A549 (cell line): Measurements from ENCODE around the gene FBXL4.

Source experiments
- EP300 ChIP-seq, 2 experiments: fragments of >200 bp; sonication (Bioruptor Twin); formaldehyde crosslinking; IDR thresholded peaks; 2 replicates in 1 of 2; 3 replicates in 1 of 2; pipeline ENCODE4 v1.6.1; 2016 to 2017
- HOXB13 ChIP-seq: fragments of 250-450 bp; sonication (Bioruptor Pico); IDR thresholded peaks from 2 replicates; pipeline ENCODE4 v1.5.0; 2020; ENCODE audit warnings: low read depth, mild to moderate bottlenecking, moderate library complexity
- MAZ ChIP-seq: fragments of 150-350 bp; IDR thresholded peaks from 2 replicates; pipeline ENCODE4 v1.6.1; 2014; ENCODE audit warnings: antibody characterized with exemption, low read depth, low read length, borderline replicate concordance
- POLR2AphosphoS2 ChIP-seq: conservative IDR thresholded peaks from 2 replicates; pipeline ENCODE4 v1.6.1; 2012; ENCODE audit warnings: low read length, improper control_type of control experiment, inconsistent platforms
- SMC3 ChIP-seq: fragments of >200 bp; sonication (Bioruptor Twin); formaldehyde crosslinking; IDR thresholded peaks from 3 replicates; pipeline ENCODE4 v1.6.1; 2018; ENCODE audit warnings: inconsistent platforms
- ZFP36 ChIP-seq: fragments of 450-650 bp; IDR thresholded peaks from 2 replicates; pipeline ENCODE4 v1.6.1; 2014; ENCODE audit warnings: borderline replicate concordance; ENCODE audit not compliant: partially characterized antibody
- TF ChIP-seq, protein P1 (sequence below): fragments of 200-600 bp; sonication (generic); IDR thresholded peaks from 2 replicates; pipeline ENCODE4 v1.6.1; 2016; ENCODE audit warnings: antibody characterized with exemption, mild to moderate bottlenecking, moderate library complexity
- TF ChIP-seq, protein P2 (sequence below): fragments of >200 bp; sonication (Bioruptor Twin); formaldehyde crosslinking; IDR thresholded peaks from 3 replicates; pipeline ENCODE4 v1.5.1; 2016
- TF ChIP-seq, protein P3 (sequence below): IDR thresholded peaks from 2 replicates; pipeline ENCODE4 v1.6.1; 2012
- TF ChIP-seq, protein P4 (sequence below): fragments of 150-350 bp; IDR thresholded peaks from 2 replicates; pipeline ENCODE4 v1.6.1; 2014; ENCODE audit warnings: low read depth, mild to moderate bottlenecking, low read length

DNA sequence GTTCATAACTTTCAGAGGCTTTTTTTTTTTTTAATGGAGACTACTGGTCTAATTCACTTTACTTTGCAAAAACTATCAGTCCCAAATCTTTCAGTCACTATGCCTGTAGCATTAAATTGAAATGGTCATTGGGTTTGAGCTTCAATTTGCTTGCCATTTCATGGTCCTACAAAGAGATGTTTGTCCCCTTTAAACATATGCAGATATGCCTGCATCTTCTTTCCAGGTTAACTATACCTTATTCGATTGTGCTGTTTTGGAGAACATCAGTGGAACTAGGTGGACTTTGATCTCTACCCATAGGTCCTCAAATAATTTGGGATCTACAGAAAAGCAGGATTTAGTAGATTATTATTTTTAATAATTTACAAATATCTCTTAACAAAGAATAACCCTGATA, 108.8 kb downstream of the FBXL4 start:
- TF ChIP-seq, protein P1, sequence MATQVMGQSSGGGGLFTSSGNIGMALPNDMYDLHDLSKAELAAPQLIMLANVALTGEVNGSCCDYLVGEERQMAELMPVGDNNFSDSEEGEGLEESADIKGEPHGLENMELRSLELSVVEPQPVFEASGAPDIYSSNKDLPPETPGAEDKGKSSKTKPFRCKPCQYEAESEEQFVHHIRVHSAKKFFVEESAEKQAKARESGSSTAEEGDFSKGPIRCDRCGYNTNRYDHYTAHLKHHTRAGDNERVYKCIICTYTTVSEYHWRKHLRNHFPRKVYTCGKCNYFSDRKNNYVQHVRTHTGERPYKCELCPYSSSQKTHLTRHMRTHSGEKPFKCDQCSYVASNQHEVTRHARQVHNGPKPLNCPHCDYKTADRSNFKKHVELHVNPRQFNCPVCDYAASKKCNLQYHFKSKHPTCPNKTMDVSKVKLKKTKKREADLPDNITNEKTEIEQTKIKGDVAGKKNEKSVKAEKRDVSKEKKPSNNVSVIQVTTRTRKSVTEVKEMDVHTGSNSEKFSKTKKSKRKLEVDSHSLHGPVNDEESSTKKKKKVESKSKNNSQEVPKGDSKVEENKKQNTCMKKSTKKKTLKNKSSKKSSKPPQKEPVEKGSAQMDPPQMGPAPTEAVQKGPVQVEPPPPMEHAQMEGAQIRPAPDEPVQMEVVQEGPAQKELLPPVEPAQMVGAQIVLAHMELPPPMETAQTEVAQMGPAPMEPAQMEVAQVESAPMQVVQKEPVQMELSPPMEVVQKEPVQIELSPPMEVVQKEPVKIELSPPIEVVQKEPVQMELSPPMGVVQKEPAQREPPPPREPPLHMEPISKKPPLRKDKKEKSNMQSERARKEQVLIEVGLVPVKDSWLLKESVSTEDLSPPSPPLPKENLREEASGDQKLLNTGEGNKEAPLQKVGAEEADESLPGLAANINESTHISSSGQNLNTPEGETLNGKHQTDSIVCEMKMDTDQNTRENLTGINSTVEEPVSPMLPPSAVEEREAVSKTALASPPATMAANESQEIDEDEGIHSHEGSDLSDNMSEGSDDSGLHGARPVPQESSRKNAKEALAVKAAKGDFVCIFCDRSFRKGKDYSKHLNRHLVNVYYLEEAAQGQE: no peak
- TF ChIP-seq EP300 (IDR thresholded peaks at IDR 0.05): no peak
- no peak for TF ChIP-seq SMC3
- no peak for TF ChIP-seq HOXB13 (CRISPR knock-in tag)
- no peak for TF ChIP-seq MAZ
- TF ChIP-seq, protein P2, sequence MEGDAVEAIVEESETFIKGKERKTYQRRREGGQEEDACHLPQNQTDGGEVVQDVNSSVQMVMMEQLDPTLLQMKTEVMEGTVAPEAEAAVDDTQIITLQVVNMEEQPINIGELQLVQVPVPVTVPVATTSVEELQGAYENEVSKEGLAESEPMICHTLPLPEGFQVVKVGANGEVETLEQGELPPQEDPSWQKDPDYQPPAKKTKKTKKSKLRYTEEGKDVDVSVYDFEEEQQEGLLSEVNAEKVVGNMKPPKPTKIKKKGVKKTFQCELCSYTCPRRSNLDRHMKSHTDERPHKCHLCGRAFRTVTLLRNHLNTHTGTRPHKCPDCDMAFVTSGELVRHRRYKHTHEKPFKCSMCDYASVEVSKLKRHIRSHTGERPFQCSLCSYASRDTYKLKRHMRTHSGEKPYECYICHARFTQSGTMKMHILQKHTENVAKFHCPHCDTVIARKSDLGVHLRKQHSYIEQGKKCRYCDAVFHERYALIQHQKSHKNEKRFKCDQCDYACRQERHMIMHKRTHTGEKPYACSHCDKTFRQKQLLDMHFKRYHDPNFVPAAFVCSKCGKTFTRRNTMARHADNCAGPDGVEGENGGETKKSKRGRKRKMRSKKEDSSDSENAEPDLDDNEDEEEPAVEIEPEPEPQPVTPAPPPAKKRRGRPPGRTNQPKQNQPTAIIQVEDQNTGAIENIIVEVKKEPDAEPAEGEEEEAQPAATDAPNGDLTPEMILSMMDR: no peak
- TF ChIP-seq, protein P3, sequence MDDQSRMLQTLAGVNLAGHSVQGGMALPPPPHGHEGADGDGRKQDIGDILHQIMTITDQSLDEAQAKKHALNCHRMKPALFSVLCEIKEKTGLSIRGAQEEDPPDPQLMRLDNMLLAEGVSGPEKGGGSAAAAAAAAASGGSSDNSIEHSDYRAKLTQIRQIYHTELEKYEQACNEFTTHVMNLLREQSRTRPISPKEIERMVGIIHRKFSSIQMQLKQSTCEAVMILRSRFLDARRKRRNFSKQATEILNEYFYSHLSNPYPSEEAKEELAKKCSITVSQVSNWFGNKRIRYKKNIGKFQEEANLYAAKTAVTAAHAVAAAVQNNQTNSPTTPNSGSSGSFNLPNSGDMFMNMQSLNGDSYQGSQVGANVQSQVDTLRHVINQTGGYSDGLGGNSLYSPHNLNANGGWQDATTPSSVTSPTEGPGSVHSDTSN: no peak
- no peak for TF ChIP-seq ZFP36
- no peak for TF ChIP-seq POLR2AphosphoS2
- TF ChIP-seq, protein P4, sequence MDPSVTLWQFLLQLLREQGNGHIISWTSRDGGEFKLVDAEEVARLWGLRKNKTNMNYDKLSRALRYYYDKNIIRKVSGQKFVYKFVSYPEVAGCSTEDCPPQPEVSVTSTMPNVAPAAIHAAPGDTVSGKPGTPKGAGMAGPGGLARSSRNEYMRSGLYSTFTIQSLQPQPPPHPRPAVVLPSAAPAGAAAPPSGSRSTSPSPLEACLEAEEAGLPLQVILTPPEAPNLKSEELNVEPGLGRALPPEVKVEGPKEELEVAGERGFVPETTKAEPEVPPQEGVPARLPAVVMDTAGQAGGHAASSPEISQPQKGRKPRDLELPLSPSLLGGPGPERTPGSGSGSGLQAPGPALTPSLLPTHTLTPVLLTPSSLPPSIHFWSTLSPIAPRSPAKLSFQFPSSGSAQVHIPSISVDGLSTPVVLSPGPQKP: no peak
